DOHH2 (cell line): ENCODE results near the gene COLEC12.

Experiments used
- H3F3A ChIP-seq: fragments of 200-600 bp; sonication (generic), shearing (Covaris generic); 2 replicates; pipeline ENCODE4 v1.6.0; 2016; ENCODE audit warnings: antibody characterized with exemption, mild to moderate bottlenecking; ENCODE audit not compliant: control insufficient read depth, insufficient read depth
- H3K27ac ChIP-seq: fragments of 200-600 bp; sonication (generic); 2 replicates; pipeline ENCODE4 v1.5.1; 2014; ENCODE audit warnings: low read depth, mild to moderate bottlenecking, low read length, moderate library complexity
- H3K27me3 ChIP-seq: fragments of 200-600 bp; sonication (generic); 2 replicates; pipeline ENCODE4 v1.6.1; 2014; ENCODE audit warnings: mild to moderate bottlenecking, low read length, mixed read lengths; ENCODE audit not compliant: control insufficient read depth
- H3K36me3 ChIP-seq: fragments of 200-600 bp; sonication (generic); 2 replicates; pipeline ENCODE4 v1.6.1; 2014; ENCODE audit warnings: mild to moderate bottlenecking, low read length, moderate library complexity, mixed read lengths; ENCODE audit not compliant: control insufficient read depth
- H3K4me1 ChIP-seq: fragments of 200-600 bp; sonication (generic); 2 replicates; pipeline ENCODE4 v1.6.1; 2014; ENCODE audit warnings: mild to moderate bottlenecking, low read length, mixed read lengths; ENCODE audit not compliant: control insufficient read depth
- H3K4me2 ChIP-seq: fragments of 200-600 bp; sonication (generic); 2 replicates; pipeline ENCODE4 v1.6.0; 2014; ENCODE audit warnings: mild to moderate bottlenecking, low read length, moderate library complexity
- H3K4me3 ChIP-seq: fragments of 200-600 bp; sonication (generic); 2 replicates; pipeline ENCODE4 v1.5.1; 2014; ENCODE audit warnings: mild to moderate bottlenecking, low read length, mixed read lengths
- H3K79me2 ChIP-seq: fragments of 200-600 bp; sonication (generic); 2 replicates; pipeline ENCODE4 v1.6.1; 2014; ENCODE audit warnings: mild to moderate bottlenecking, low read length, mixed read lengths; ENCODE audit not compliant: control insufficient read depth
- H3K9me2 ChIP-seq: fragments of 200-600 bp; sonication (generic); replicated peaks from 2 replicates; pipeline ENCODE4 v1.6.1; 2014; ENCODE audit warnings: mild to moderate bottlenecking, low read length, mixed read lengths; ENCODE audit not compliant: control insufficient read depth
- H3K9me3 ChIP-seq: fragments of 200-600 bp; sonication (generic); 2 replicates; pipeline ENCODE4 v1.6.1; 2014; ENCODE audit warnings: antibody characterized with exemption, low read length, mixed read lengths; ENCODE audit not compliant: control insufficient read depth, insufficient read depth
- H4K20me1 ChIP-seq: fragments of 200-600 bp; sonication (generic); 2 replicates; pipeline ENCODE4 v1.6.0; 2014; ENCODE audit warnings: low read depth, mild to moderate bottlenecking, antibody characterized with exemption, low read length, moderate library complexity; ENCODE audit not compliant: control insufficient read depth, insufficient read depth
- CTCF ChIP-seq: fragments of 200-600 bp; sonication (generic); IDR thresholded peaks from one replicate; pipeline ENCODE4 v1.5.1; 2014; ENCODE audit warnings: antibody characterized with exemption, mild to moderate bottlenecking, low read depth, low read length; ENCODE audit not compliant: poor library complexity, severe bottlenecking
- EZH2phosphoT487 ChIP-seq: fragments of 200-600 bp; sonication (generic); IDR thresholded peaks from 2 replicates; pipeline ENCODE4 v1.6.1; 2017; ENCODE audit warnings: borderline replicate concordance, mild to moderate bottlenecking, antibody characterized with exemption, low read length, moderate library complexity, mixed read lengths

COLEC12 gene

DNA sequence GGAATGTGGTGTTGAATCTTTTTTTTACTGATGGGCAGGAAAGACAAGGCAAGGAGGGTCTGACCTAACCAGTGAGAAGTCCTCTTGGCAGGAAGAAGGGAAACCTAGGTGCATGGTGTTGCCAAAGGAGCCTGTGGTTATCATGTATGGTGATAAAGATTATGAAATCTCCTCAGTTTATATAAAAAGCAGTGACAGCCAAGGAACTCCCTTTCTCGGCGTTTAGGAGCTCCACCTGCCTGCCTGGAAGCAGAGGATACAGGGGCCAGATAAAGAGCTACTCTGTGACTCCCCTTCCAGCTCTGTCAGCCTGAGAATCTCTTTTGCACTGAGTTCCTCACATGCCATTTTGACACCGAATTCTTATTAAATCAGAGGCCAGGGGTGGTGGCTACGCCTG, 26.1 kb downstream of the COLEC12 start:
- H3K9me2 ChIP-seq, result no peaks in the 10 kb centered on the region
- H3K27ac ChIP-seq, result no peak overlapping the region
- no peaks in the 10 kb centered on the region for H3K79me2 ChIP-seq
- no peak for TF ChIP-seq CTCF
- no peak for TF ChIP-seq EZH2phosphoT487
- H3K4me2 ChIP-seq, result no peak overlapping the region
- H3F3A ChIP-seq, result no peaks in the 10 kb centered on the region
- H3K9me3 ChIP-seq, result no peaks in the 10 kb centered on the region
- no peaks in the 10 kb centered on the region for H3K4me1 ChIP-seq
- H3K4me3 ChIP-seq, result no peak overlapping the region
- H3K36me3 ChIP-seq, result no peaks in the 10 kb centered on the region
- no peaks in the 10 kb centered on the region for H4K20me1 ChIP-seq
- H3K27me3 ChIP-seq, result no peaks in the 10 kb centered on the region

DNA sequence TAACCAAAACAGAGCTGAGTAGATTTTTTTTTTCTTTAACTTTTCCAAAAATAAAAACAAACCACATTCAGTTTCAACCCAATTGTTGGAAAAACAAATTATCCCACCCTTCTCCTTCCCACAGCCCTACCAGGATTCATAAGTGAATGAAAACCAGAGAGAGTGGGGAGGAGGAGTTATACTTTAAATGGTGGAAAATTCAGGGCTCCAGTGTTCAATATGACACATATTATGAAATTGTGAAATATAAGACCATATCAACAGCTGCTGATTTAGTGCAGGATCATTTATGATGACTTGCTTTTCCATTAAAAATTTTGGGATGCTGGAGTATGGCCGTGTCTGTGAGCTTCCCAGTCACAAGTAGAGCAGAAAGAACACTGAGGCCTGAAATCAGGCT, 26.7 kb downstream of the COLEC12 start:
- Histone ChIP-seq H3K9me3 (no peaks in the 10 kb centered on the region), H3K36me3 (no peaks in the 10 kb centered on the region), H3K79me2 (no peaks in the 10 kb centered on the region), H3K9me2 (no peaks in the 10 kb centered on the region), H3K27me3 (no peaks in the 10 kb centered on the region), H3K4me1 (no peaks in the 10 kb centered on the region), H3K27ac (no peak overlapping the region), H4K20me1 (no peaks in the 10 kb centered on the region), H3K4me3 (no peak overlapping the region), H3K4me2 (no peak overlapping the region), H3F3A (no peaks in the 10 kb centered on the region)
- TF ChIP-seq EZH2phosphoT487 (no peak), CTCF (no peak)

- no peak overlapping the region for H3K27ac ChIP-seq
- no peaks in the 10 kb centered on the region for H3K9me3 ChIP-seq
- no peaks in the 10 kb centered on the region for H4K20me1 ChIP-seq
- H3K4me2 ChIP-seq, result no peak overlapping the region
- no peaks in the 10 kb centered on the region for H3K27me3 ChIP-seq
- H3K79me2 ChIP-seq, result no peaks in the 10 kb centered on the region
- TF ChIP-seq EZH2phosphoT487, result no peak
- TF ChIP-seq CTCF, result no peak
- H3K4me1 ChIP-seq, result no peaks in the 10 kb centered on the region
- H3K36me3 ChIP-seq, result no peaks in the 10 kb centered on the region
- no peaks in the 10 kb centered on the region for H3K9me2 ChIP-seq
- no peaks in the 10 kb centered on the region for H3F3A ChIP-seq
- no peak overlapping the region for H3K4me3 ChIP-seq
Observed at GRCh38 chr18:471716-472115, 28.8 kb downstream of the COLEC12 start.
